Muscle layer of duodenum (tissue), 2 donors: ENCODE measurements around the gene ROM1.
"Not testable (repeated sequence)": the region's sequence is repeated elsewhere in the genome, so short reads cannot be mapped to it uniquely, and the experiment has no call there.

Source experiments
- H3K27ac ChIP-seq: one replicate; pipeline ENCODE4 v1.7.0; 2013; ENCODE audit warnings: mild to moderate bottlenecking, low read length
- H3K27me3 ChIP-seq: one replicate; pipeline ENCODE4 v1.7.0; 2013; ENCODE audit warnings: low read depth, mild to moderate bottlenecking, control low read depth, low read length
- H3K36me3 ChIP-seq, 2 donors: one replicate each; pipeline ENCODE4 v1.7.0; 2013; ENCODE audit warnings: low read length in 2 of 2, control low read depth in 1 of 2, mild to moderate bottlenecking in 1 of 2; ENCODE audit not compliant: insufficient read depth in 2 of 2, control insufficient read depth in 1 of 2
- H3K4me1 ChIP-seq, 2 donors: one replicate each; pipeline ENCODE4 v1.7.0; 2013; ENCODE audit warnings: low read length in 2 of 2, mild to moderate bottlenecking in 2 of 2, control low read depth in 1 of 2, moderate library complexity in 1 of 2; ENCODE audit not compliant: insufficient read depth in 2 of 2, control insufficient read depth in 1 of 2
- H3K4me3 ChIP-seq, 2 donors: one replicate each; pipeline ENCODE4 v1.7.0; 2013; ENCODE audit warnings: low read length in 2 of 2, low read depth in 1 of 2, mild to moderate bottlenecking in 1 of 2
- H3K9me3 ChIP-seq, 2 donors: one replicate each; pipeline ENCODE4 v1.7.0; 2013; ENCODE audit warnings: low read length in 2 of 2, control low read depth in 1 of 2, mild to moderate bottlenecking in 1 of 2; ENCODE audit not compliant: control insufficient read depth in 1 of 2
- donor health status: healthy.

The ROM1 gene

DNA sequence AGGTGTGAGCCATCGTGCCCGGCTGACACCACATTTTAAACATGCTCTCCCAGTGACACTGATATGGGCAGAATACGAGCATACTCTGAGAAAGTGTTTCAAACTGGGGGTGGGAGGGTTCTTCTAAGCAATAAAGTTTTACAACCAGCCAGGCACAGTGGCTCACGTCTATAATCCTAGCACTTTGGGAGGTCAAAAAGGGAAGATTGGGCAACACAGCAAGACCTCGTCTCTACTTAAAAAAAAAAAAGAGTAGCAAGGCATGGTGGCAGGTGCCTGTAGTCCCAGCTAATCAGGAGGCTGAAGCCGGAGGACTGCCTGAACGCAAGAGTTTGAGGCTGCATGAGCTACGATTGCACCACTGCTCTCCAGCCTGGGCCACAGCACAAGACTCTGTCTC is 31.2 kb downstream of the ROM1 start:
- Histone ChIP-seq H3K27ac (no peak overlapping the region), H3K4me1 (peaks cover 6 to 25% of the 10 kb centered on the region in 2 donors), H3K27me3 (no peaks in the 10 kb centered on the region), H3K9me3 (no peaks in the 10 kb centered on the region), H3K36me3 (peaks cover 15 to 42% of the 10 kb centered on the region in 2 donors), H3K4me3 (no peak overlapping the region)

DNA sequence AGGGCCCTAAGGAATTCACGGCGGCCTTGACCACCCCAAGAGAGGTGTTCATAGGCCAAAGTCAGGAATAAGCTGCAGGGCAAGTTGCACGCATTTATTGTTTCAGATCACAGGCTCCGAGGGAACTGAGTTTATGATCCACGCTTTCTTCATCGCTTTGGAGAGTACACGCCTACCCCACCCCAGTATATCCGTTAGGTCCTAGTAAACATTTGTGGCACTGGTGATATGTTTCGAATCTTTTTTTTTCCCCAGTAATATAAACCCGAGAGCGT is 32.6 kb downstream of the ROM1 start:
- H3K27me3 ChIP-seq: no peaks in the 10 kb centered on the region
- peak overlapping the region; percentile 75 for H3K27ac ChIP-seq
- H3K9me3 ChIP-seq: no peaks in the 10 kb centered on the region
- H3K4me3 ChIP-seq: peak overlapping the region; percentile 81 to 99
- H3K4me1 ChIP-seq: peaks cover 6 to 25% of the 10 kb centered on the region in 2 donors
- peaks cover 16 to 43% of the 10 kb centered on the region in 2 donors for H3K36me3 ChIP-seq

DNA sequence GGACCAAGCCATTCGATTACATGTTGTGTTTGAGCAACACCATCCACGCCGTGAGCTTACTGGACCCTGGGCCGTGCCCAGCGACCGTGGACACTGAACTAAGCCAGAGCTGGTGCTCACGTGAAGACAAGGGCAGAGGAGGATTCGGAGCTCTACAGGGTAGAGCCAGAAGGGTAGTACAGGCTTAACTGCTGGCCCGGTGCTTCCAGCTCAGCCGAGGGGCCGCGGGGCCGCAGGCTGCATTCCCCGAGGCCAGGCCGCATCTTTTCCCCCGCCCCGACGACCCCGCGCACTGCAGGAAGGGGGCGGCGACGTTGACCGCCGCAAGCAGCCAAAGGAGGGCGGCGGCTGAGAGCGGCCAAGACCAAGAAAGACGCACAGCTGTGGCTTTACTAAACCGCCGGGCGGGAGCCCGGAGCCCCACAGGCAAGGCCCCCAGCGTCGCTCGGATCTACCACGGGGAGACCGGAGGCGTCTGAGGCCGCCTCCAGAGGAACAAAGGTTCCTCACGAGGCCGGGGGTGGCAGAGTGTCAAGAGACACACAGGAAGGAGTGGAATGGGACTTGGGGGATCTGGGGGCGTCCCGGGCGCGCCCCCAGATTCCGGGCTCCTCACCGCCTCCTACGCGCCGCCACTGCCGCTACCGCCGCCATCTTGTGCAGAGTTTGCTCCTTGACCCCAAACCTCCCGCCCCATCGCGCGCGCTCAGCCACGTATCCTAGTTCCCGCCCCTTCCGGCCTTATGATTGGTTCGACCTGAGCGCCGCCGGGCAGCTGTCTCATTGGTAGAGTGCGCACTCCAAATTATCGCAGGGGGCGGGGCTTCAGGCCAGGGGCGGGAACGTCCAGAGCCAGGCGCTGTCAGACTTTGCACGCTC is 33.1 kb downstream of the ROM1 start, which contains the start of gene GANAB:
GANAB (minus strand) TSS at position 668 of the 879 bp plus-strand sequence; CDS start at position 654, 14 bp downstream.
- H3K36me3 ChIP-seq: peaks cover 16 to 43% of the 10 kb centered on the region in 2 donors
- no peaks in the 10 kb centered on the region for H3K9me3 ChIP-seq
- no peaks in the 10 kb centered on the region for H3K27me3 ChIP-seq
- peaks cover 6 to 25% of the 10 kb centered on the region in 2 donors for H3K4me1 ChIP-seq
- peak within 1 kb of the TSS; percentile 75 for H3K27ac ChIP-seq
- peak within 1 kb of the TSS; percentile 81 to 99 for H3K4me3 ChIP-seq

DNA sequence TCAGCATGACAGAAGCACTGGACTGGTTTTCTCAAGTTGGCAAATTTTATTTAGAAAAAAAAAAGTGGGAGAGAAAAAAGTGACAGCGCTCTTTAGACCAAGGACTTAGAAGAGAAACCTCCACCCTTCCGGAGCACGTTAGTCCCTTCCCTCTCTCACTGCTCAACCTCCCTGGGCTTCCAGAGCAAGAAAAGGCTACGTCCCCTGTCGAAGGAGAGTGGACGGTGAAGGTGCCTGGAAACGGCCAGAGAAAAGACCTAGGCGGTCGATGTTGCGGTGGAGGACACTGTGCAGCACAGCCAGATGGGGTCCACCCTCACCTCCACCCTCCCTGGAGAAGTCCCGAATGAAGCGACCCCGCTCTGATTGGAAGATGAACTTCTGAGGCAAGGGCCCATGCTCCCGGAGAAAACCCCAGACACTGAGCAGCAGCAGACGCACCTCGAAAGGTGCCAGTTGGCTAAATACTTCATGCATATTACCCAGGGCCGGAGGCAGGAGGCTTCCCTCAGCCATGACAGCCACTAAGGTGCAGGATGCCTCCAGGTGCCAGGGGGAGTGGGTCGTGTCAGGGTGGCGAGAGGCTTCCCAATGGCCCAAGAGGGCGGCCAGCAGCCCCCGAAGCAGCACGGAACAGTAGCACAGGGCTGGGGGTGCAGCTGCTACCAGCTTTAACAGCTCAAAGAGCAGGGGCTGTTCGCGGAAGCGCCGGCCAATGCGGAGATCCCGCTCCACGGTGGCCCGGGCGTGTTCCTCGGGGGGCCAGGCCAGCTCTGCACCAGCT is 34.0 kb downstream of the ROM1 start:
- H3K27ac ChIP-seq: peak overlapping the region; percentile 68
- peak overlapping the region in 1 of 2 donors; percentile 99 for H3K4me3 ChIP-seq
- H3K36me3 ChIP-seq: peaks cover 16 to 43% of the 10 kb centered on the region in 2 donors
- no peaks in the 10 kb centered on the region for H3K27me3 ChIP-seq
- peaks cover 6 to 32% of the 10 kb centered on the region in 2 donors for H3K4me1 ChIP-seq
- H3K9me3 ChIP-seq: no peaks in the 10 kb centered on the region

DNA sequence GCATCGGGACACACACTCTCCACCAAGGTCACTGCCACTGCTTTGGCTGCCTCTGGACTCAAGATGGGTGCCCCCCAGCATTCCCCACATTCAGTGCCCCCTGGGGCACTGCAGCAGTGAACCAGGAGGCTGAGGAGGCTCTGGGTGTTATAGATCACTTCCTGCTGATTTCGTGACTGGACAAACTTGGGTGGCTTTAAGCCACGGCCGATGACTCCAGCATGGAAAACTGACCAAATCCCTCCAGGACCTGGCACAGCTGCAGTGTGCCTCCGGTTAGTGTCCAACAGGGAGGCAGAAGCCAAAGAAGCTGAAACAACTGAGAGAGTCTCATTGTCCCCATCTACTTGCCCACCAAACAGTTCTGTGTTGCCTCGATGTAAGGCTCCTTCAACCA is 34.5 kb downstream of the ROM1 start:
- no peaks in the 10 kb centered on the region for H3K27me3 ChIP-seq
- H3K4me3 ChIP-seq: no peak overlapping the region

GRCh38 chr11:62648185-62648966 is 35.3 kb downstream of the ROM1 start:
- Histone ChIP-seq H3K36me3 (peaks cover 11 to 36% of the 10 kb centered on the region in 2 donors), H3K27ac (no peak overlapping the region), H3K4me1 (peaks cover 6 to 39% of the 10 kb centered on the region in 2 donors), H3K9me3 (no peaks in the 10 kb centered on the region), H3K4me3 (no peak overlapping the region), H3K27me3 (no peaks in the 10 kb centered on the region)

More for the DNA sequence above, 34.5 kb downstream of the ROM1 start:
- Histone ChIP-seq H3K9me3 (no peaks in the 10 kb centered on the region), H3K4me1 (peaks cover 6 to 38% of the 10 kb centered on the region in 2 donors), H3K27ac (no peak overlapping the region), H3K36me3 (peaks cover 14 to 43% of the 10 kb centered on the region in 2 donors)

DNA sequence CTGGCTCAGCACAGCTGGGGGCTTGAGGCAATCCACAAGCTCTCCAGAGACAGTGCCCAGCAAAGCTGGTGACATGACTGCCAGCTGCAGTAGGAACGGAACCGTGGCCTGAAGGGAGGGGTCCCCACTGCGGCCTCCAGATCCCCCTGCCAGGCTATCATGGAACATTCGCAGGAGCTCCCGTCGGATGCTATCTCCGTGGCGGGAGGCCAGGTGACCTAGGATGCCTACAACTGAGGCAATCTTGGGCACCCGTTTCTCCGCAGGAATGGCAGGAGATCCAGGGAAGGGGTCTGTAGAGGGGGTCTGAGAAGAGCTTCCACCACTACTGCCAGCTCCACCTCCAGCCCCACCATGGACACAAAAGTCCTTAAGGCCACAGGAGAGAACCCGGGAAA is 35.9 kb downstream of the ROM1 start:
- Histone ChIP-seq H3K27me3 (no peaks in the 10 kb centered on the region), H3K9me3 (no peaks in the 10 kb centered on the region), H3K36me3 (peaks cover 11 to 32% of the 10 kb centered on the region in 2 donors), H3K4me1 (peaks cover 6 to 39% of the 10 kb centered on the region in 2 donors), H3K27ac (no peak overlapping the region), H3K4me3 (no peak overlapping the region)

GRCh38 chr11:62649486-62649885 is 36.4 kb downstream of the ROM1 start:
- H3K27me3 ChIP-seq: no peaks in the 10 kb centered on the region
- no peak overlapping the region for H3K4me3 ChIP-seq
- H3K4me1 ChIP-seq: peaks cover 6 to 36% of the 10 kb centered on the region in 2 donors

GRCh38 chr11:62650283-62650682 is 37.2 kb downstream of the ROM1 start:
- H3K4me3 ChIP-seq, H3K9me3 ChIP-seq, H3K27ac ChIP-seq, H3K27me3 ChIP-seq: not testable (repeated sequence)
- Histone ChIP-seq H3K4me1 (peaks cover 6 to 28% of the 10 kb centered on the region in 2 donors), H3K36me3 (peaks cover 11 to 27% of the 10 kb centered on the region in 2 donors)

More at GRCh38 chr11:62649486-62649885, 36.4 kb downstream of the ROM1 start:
- H3K27ac ChIP-seq: no peak overlapping the region
- H3K36me3 ChIP-seq: peaks cover 11 to 28% of the 10 kb centered on the region in 2 donors
- no peaks in the 10 kb centered on the region for H3K9me3 ChIP-seq

DNA sequence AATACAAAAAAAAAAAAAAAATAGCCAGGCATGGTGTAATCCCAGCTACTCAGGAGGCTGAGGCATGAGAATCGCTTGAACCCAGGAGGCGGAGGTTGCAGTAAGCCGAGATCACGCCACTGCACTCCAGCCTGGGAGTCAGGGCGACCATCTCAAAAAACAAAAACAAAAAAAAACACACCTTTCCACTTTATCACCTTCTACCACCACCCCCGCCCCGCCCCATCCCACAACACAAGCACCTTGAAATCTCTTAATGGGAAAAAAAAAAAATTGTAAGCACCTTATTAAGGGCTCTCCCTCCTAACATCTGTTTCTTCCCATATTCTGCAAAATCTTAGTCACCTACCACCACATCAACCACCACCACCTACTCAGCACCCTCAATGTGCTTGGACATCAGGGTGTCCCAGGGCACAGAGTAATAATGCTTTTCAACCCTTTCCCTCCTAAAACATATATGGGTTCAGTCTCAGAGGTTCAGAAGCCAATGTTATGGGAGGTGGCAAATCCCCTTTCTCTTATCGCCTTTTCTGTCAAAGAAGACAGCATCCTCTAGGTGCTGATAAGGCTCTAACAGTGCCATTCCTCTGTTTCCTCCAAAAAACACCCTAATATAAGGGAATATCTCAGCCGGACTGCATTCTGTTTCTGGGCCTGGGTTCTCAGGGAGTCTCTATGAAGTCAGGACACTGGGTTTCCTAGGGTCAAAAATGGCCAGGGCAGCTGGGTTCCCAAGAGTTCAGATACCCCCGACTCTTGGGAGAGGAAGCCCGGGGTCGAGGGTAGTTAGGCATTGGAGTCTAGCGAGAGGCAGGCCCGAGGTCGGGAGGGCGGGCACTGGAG is 39.3 kb downstream of the ROM1 start:
- H3K4me1 ChIP-seq: peaks cover 0 to 15% of the 10 kb centered on the region in 2 donors
- H3K36me3 ChIP-seq: peaks cover 11 to 20% of the 10 kb centered on the region in 2 donors
- no peaks in the 10 kb centered on the region for H3K9me3 ChIP-seq
- H3K27ac ChIP-seq: peak overlapping the region; percentile 88
- H3K4me3 ChIP-seq: peak overlapping the region; percentile 90 to 91
- H3K27me3 ChIP-seq: no peaks in the 10 kb centered on the region
